HG03457 (cell line): Measurements from ENCODE around the gene HMGCL.
A peak's percentile ranks its signal among the peaks of the same experiment; 100 is the strongest.
"Not testable (repeated sequence)": the region's sequence is repeated elsewhere in the genome, so short reads cannot be mapped to it uniquely, and the experiment has no call there.

ENCODE experiments used
- ATAC-seq: cut with Tn5 transposase; IDR thresholded peaks from one replicate; pipeline ENCODE4 v1.9.1; 2021; ENCODE audit warnings: moderate number of reproducible peaks; ENCODE audit not compliant: unreplicated experiment

HMGCL gene

DNA sequence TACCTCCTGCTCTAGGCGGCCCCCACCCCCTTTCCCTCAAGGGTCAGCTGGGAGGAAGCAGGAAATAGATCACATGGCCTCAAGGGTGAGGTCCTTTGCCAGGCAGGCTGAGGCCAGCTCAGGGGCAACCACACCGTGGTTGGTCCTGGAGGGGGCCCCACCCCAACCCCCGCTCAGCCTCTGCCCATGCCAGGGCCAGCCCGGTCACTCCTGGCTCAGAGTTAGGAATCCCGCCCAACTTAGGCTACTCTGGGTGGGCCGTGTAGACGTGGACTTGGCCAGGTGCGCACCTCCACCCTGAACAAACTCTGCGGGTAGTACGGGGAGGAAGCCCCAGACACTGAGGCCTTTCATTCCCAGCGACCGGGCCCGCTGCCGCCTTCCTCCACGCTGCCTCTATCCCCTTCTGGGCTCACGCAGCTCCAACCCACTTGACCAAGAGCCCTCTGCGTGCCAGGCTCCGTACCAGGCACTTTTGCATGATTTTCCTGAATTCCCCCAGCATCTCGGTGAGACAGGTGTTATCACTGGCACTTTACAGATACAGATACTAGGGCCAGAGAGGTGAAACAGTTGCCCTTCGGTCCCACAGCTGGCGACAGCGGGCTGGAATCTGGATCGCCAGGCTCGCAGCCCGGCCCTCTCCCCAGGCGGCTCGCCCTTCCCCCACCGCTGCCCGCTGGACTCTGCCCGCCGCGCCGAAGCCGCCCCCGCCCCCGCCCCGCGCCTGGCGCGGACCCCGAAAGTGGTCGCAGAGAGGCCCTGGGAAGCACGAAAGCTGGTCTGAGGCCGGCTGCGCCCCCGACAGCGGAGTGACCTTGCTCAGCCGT is 25.4 kb downstream of the HMGCL start:
- no peak for ATAC-seq

GRCh38 chr1:23799255-23799569 is 26.0 kb downstream of the HMGCL start:
- ATAC-seq, result no peak

- no peak for ATAC-seq
Measured at GRCh38 chr1:23798662-23799142, 26.5 kb downstream of the HMGCL start.

DNA sequence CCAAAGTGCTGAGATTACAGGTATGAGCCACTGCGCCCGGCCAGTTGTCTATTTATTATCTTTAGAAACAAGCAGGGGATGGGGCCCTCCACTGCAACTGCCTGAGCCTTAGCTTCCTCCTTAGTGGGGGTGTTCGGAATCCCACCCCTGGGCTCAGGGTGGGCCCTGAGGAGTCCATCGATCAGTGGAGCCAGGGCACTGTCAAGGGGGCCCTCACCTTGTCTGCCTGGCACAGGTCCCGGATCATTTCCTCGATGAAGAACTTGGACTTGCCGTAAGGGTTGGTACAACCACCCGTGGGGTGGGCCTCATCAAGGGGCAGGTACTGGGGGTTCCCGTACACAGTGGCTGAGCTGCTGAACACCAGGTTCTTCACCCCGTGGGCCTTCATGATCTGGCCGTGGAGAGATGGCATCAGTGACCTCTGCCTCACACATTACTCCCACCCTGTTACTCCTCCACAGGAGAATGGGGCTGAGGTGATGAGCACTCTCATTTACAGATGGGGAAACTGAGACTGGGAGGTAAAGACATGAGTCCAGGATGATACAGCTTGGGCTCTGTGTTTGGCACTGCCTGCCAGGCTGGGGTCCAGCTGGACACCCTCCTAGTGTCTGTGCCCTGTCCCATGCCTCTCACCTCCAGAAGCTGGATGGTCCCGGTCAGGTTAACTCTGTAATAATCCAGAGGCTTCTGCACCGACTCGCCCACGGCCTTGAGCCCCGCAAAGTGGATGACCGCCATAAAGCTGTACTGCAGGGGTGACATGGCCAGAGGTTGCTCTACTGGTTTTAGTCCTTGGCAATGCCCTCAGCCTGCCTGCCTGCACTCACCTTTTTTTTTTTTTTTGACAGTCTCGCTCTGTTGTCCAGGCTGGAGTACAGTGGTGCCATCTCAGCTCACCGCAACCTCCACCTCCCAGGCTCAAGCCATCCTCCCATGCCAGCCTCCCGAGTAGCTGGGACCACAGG is 27.5 kb downstream of the HMGCL start:
- ATAC-seq, result no peak

- ATAC-seq, result no peak
Measured at GRCh38 chr1:23796466-23797271, 28.6 kb downstream of the HMGCL start.

DNA sequence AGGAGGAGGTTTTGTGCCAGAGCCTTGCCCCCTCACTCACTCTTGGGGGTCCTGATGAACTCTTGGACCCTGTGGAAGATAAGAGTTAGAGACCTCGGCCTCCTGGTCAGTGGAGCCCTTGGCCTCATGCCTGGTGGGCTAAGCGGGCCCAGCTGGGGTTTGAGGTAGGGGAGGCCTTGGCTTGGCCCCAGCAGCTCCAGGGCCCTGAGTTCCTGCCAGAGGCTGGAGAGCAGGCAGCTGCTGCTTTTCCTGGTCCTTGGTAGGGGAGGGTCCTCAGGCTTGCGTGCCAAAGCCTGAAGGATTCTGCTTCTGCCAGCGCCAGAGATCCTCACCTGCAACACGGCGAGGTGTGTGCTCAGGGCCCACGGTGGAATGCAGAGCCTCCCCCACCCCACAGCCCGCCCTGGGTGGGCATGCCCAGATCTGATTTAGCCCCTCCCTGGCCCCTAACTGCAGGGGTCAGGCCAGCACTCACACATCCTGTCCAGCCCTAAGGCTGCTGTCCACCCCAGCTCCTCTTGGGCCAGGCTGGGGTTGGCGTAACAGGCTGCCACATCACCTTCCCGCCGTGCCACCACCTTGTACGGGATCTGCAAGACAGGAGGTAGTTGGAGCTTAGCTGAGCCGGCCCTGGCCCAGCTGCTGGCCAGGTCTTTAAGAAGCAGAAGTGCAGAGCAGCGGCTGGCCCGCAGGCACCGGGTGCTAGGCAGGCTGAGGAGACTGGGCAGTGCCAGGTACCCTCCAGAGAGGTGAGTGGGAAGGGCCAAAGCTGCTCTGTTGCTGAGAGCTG is 29.4 kb downstream of the HMGCL start:
- no peak for ATAC-seq

GRCh38 chr1:23794732-23795182 is 30.5 kb downstream of the HMGCL start:
- ATAC-seq, result not testable (repeated sequence)

- no peak for ATAC-seq
Measured at GRCh38 chr1:23793861-23794731, 31.1 kb downstream of the HMGCL start.

DNA sequence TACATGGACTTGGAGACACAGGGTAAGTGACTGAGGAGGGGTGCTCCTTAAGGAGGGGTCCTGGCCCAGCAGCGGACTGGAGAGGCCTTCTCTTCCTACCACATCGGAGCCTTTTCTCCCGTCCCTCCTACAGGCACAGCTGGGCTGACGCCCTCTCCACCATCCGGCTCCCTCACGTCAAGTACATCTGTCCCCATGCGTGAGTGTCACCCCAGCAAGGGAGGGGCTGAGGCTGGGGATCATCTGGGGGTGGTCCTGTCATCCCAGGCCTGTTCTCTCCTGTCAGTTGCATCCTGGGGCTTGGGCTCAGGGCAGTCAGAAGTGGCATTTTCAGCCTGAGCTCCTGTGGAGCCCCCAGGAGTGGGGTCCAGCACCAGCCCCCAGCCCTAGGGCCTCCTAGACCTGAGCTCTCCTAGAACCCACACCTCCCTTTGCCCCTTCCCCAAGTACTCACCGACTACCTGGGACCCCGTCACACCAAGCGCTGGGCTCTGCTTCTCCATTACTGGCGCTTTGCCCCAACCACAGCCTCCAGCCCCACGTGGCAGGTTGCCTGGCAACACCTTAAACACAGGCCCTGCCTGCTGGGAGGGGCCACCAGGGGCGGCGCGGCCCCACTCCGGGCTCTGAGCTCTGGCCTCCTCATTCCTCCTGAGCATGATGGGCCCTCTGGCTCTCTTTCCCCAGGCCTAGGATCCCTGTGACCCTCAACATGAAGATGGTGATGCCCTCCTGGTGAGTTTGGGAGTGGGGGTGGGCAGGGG is 32.0 kb downstream of the HMGCL start:
- no peak for ATAC-seq

DNA sequence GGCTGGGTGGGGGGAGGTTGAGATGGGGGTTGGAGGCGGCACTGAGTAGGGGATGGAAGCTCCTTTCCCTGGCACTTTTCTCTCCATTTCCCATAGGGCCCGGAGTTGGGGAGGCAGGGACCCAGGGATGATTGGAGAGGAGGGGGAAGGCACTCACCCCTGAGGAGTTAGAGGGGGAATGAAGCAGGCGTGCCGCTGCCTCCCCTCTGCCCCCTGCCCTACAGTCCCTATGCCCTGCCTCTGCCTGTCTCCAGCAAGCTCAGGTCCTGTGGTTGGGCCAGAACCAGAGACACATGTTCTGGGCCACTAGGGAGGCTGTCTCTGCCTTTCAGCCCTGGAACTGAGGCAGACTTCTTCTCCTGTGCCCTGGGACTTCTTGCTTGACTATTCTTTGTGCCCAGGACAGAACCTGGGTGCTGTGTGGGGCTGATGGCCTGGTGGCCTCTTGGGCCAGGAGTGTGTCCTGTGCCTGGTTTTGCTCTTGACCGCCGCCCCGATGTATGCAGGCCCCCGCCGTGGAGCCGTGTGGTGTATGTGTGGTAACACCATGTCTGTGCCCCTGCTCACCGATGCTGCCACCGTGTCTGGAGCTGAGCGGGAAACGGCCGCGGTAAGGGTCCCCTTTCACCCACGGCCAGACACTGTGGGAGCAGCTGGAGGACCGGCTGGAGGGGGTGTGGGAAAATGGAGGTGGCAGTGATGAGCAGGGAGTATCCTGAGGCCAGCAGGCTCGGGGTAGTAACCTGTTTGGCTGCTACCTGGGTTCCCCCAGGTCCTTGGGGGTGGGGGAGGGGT is 32.9 kb downstream of the HMGCL start:
- no peak for ATAC-seq

DNA sequence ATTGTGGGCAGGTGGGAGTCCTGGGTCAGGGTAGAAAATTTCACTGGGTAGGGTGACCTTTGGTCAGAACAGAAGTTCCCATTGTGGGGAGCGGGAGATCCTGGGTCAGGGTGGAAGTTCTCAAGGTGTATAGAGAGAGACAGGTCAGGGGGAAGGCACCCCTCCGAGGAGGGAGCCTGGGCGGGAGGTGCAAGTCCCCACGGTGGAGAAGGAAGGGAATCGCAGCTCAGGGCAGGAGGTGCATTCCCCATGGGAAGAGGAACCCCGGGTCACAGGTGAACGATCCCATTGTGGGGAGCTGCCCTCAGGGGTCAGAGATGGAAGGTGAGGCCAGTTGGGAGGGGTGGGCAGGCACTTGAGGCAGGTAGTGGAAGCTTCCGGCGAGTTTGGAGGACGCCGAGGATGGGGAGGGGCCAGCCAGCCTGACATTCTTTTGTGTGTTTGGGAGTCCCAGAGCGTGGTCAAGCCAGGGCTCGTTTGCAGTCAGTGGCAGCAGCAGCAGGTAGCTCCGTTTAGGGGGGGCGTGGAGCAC is 33.6 kb downstream of the HMGCL start:
- no peak for ATAC-seq

- peak; percentile 46 for ATAC-seq
Measured at GRCh38 chr1:23790696-23791515, 34.3 kb downstream of the HMGCL start, which contains the start of gene LYPLA2. Gene LYPLA2, plus strand, starts transcription at chr1:23791145. Its CDS starts 1,538 bp downstream, at chr1:23792683.

DNA sequence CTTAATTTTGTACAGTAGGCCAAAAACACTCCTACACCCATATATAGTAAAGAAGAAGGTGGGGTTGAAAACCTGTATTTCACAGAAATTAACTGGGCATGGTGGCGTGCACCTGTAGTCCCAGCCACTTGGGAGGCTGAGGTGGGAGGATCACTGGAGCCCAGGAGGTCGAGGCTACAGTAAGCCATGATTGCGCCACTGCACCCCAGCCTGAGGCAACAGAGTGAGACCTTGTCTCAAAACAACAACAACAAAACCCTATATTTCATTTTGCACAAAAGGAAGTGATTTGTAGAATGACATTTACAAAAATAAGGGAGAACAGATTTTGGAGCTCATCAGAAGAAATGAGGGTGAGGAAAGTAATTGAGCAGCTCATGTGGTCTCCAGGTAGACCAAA is 36.5 kb downstream of the HMGCL start:
- ATAC-seq, result no peak

GRCh38 chr1:23787701-23788100 is 37.5 kb downstream of the HMGCL start:
- no peak for ATAC-seq

DNA sequence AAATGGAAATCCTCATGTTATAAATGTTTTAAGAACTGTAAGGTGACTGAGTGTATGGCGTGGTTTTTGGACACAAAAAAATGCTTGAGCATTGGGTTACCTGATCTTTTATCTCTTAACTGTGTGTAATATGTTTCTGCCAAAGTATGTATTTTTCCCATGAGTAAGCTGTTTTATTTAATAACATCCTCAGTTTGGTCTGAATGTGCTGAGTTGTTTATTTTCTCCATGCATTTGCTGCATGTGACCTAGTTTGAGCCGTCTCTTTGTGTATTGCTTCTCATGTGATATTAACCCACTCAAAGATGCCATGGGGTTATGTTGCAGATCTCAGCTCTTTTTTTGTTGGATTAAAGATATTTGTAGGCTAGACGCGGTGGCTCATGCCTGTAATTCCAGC is 40.4 kb downstream of the HMGCL start:
- no peak for ATAC-seq

DNA sequence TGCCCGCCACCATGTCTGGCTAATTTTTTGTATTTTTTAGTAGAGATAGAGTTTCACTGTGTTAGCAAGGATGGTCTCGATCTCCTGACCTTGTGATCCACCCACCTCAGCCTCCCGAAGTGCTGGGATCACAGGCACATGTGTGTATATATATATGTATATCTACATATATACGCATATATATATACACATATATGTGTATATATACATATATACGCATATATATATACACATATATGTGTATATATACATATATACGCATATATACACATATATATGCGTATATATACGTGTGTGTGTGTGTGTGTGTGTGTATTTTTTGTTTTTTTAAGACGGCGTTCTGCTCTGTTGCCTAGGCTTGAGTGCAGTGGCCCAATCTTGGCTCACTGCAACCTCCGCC is 42.1 kb downstream of the HMGCL start:
- not testable (repeated sequence) for ATAC-seq
